IPS-NIHi7 (cell line): ENCODE data around the gene KRT3.

ENCODE experiments used
- DNase-seq: peaks from one replicate; pipeline ENCODE4 v3.0.0; 2012; ENCODE audit warnings: mixed read lengths; ENCODE audit errors: extremely low spot score

The KRT3 gene

DNA sequence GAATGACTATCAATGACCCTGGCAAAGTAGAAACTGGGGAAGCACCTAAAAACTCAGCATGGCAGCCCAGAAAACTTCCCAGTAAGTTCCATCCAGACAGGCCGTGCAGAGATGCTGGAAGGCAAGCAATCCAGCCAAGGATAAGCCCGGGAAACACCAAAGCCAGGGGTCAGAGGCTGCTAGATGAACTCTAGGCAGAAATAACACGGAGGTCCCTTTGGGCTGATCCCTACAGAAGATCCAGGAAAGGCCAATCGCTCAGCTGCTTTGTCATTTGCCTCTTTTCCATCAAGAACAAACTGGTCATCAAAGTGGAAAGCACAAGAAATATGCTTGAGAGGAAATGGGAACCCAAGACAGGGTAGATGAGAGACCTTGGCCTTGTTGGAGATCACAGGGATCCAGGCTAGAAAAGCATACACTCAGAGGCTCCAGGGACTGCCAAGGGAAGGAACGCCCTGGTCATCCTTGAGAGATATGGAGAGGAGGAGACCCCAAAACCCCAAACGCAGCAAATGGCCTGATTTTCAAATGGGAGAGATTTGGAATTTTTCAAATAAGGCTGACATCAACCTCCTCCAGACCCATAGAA lies 31.7 kb upstream of the KRT3 start:
- DNase-seq, result no peak

DNA sequence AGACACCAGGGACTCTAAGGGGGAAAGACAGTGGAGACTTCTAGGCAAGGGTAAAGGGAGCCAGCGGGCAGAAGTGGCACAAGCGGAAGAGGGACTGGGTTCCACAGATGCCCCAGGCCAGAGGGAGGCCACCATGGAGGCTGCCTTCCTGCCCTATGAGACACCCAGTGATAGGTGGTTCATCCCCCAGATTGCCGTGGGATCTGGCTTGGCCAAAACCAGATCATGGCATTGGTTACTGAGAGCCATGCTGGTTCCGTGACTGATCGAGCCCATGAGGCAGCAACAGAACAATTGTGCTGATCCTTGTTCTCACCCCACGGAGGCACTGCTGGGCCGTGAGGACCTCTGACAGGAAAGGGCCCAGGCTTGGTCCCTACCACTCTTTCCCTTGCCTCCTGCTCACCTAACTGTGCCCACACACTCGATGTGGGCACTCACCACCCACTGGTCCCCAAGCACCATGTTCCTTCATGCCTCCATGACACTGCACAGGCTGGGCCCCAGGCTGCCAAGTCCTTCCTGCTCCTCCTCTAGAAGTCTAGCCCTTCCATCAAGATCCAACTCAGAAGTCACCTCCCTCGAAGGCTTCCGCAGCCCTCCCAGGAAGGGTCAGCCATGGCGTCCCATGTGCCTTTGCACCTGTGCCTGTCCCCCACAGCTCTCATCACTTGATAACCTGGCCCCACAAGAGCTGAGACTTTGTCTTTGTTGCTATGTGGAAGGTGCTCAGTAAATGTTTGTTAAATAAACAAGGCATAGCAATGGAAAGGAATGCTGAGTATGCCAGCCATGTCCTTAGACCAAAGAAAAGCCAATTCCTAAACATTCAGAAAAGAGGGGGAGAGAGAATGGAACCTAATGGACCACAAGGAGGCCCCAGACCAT lies 30.9 kb upstream of the KRT3 start:
- DNase-seq, result no peak

DNA sequence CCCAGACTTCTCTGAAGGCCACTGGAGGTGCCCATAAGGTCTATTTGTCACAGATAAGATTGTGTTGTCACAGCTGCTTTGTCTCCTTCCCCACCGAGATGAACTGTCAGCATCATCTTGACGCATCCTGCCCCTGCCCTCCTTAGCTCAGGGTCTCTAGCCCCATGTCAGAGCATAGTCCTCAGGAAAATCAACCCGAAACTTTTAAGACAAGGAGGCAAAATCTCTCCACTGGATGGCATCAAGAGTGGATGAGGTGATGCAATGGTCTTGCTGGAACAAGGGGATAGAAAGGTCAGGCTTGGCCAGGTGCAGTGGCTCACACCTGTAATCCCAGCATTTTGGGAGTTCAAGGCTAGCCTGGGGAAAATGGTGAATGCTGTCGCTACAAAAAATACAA lies 30.0 kb upstream of the KRT3 start:
- no peak for DNase-seq

DNA sequence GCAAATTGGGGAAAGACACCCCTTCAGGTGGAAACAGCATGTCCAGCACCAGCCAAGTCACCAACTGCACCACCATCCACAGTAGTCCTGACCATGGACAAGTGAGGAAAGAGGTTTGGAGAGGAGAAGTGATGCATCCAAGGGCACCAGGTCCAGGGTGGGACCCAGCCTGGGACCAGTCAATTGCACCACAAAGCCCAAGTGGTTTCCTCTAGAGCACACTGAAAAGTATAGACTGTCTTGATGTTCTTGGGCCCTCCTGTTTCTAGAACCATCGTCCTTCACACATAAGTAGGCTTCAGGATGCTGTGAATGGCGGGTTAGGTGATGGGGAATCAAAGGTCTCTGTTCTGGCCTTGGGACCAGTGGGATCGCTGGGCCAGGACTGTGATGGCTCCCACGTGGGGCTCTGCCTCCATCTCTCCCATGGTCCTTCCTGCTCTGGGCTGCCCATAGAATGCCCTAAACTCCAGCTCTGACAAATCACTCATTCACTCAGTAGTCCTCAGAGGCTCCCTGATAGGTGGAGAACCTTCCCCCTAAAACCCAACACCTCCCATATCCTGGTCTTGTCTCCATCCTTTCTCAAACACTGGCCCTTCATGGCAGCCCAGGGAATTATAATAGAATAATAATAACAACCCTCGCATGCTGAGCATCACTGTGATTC lies 29.0 kb upstream of the KRT3 start:
- DNase-seq, result no peak

DNA sequence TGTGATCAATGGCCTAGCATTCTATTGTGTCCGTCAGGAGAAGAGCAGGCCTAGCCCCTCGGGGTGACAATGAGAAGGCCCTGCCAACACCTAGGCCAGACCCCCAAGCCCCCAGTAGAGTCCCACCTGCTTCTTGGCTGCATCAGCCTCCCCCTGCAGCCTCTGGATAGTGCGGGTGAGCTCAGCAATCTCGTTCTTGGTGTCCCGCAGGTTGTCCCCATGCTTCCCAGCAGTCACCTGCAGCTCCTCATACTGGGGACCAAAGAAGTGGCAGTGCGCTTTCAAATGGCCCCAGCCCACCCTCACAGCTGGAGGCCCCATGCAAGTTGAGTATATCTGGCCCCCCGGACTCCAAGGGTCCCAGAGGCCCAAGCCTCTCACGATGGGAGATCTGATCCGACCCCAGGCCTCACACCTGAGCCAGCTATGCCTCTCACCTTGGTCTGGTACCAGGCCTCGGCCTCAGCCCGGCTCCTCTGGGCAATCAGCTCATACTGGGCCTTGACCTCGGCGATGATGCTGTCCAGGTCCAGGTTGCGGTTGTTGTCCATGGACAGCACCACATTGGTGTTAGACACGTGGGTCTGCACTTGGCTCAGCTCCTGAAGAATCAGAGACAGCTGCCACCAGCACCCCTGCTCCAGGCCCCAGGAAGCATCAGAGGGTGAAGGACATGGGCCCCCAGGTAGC lies 28.0 kb upstream of the KRT3 start:
- no peak for DNase-seq

DNA sequence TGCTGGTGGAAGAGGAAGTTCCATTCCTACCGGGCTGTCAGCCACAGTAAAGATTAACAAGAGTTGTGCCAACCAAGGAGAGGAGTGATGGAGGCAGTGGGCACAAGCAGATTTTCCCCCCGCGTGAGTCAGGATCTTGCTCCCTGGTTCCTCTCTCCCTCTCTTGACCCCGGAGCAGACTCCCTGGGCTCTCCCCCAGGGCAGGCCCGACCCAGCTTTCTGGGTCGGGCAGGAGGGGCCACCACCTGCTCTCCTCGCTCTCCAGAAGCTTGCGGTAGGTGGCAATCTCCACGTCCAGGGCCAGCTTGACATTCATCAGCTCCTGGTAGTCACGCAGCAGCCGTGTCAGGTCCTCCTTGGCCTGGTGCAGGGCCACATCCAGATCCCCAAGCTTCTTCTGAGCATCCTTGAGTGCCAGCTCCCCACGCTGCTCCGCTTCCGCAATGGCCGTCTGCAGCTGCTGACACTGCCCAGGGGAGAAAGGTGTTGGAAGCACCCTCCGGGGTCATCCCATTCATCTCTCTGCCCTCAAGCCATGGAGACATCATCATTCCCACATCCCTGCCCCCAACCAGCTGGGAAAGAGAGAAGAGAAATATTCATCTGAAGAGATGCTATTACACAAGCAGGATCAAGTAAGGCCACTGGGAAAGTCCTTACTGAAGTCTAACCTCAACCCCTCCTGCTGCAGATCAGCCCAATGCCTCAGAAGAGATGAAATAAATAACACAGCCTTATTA lies 27.0 kb upstream of the KRT3 start:
- no peak for DNase-seq

DNA sequence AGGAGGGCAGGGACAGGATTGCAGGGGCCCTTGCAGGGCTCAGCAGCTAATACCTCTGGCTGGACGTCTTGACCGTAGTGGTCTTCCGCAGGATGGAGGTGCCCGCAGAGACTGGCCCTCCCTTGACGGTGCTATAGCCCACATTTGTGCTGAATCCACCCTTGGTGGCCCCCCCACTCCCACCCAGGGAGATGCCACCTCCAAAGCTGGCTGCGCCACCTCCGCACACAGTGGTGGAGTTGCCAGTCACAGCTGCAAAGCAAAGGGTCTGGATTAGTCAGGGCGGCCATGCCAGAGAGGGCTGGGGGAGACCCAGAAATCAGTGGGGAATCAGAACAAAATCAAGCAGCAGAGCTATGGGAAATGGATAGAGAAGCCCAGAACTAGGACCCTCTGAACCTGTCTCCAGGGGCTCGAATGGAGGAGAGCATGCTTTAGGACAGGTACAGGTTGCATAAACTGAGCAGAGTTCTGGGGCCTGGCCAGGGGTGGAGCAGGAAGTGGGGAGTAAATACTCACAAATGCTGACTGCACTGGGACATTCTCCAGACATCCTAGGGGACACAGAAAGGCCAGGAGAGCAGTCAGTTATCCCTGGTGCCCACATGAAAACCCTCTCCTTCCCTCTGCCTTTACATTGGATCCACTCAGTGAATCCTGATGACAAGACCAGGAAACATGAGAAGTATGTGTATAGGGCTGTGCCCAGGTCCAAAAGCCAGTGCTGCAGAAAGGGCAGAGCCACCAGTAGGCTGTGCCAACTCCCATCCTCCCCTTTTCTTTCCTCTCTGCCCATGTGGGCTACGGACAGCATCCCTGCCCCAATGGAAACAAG lies 26.1 kb upstream of the KRT3 start:
- no peak for DNase-seq

DNA sequence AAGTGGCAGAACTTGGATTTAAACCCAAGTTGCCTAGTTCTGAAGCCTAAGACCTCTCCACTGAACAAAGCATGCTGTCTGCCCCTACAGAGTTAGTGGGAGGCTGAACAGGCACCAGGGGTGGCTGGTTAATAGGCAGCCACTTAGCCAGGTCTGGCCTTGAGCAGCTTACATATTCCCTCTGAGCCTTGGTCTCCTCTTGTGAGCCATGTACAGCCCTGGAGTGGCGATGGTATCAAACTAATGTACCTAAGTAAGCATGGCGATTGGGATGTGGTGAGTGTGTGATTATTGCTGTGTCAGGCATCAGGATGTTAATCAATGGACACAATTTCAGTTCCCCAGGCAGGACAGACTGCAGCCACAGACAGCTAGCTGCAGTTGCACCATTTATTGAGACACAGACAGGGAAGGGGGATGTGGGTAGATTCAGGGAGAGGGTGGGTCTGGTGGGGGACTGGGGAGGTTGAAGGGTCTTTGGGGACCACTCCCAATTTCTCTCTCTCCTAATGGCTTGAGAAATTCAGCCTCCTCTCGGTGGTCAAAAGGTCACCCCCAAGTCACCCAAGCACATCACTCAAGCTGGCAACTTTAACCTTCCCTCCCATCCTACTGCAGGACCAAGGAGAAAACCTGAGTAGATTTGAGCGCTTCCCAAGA lies 25.3 kb upstream of the KRT3 start:
- no peak for DNase-seq

DNA sequence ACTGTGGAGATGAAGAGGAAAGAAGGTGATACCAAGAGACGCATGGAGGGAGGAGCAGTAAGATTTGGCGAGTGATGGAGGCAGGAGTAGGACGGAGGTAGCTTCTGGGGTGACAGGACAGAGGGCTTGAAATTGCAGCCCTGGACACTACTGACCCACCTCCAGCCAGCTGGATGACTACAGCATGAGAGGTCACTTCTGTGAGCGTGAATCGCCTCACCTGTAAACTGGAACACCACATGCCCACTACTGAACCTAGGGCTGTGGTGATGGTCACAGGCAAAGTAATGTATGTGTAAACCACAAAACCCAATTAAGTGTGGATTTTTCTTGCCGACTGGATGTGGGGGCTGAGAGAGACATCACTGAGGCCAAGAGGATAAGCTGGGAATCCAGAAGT lies 24.6 kb upstream of the KRT3 start:
- no peak for DNase-seq

DNA sequence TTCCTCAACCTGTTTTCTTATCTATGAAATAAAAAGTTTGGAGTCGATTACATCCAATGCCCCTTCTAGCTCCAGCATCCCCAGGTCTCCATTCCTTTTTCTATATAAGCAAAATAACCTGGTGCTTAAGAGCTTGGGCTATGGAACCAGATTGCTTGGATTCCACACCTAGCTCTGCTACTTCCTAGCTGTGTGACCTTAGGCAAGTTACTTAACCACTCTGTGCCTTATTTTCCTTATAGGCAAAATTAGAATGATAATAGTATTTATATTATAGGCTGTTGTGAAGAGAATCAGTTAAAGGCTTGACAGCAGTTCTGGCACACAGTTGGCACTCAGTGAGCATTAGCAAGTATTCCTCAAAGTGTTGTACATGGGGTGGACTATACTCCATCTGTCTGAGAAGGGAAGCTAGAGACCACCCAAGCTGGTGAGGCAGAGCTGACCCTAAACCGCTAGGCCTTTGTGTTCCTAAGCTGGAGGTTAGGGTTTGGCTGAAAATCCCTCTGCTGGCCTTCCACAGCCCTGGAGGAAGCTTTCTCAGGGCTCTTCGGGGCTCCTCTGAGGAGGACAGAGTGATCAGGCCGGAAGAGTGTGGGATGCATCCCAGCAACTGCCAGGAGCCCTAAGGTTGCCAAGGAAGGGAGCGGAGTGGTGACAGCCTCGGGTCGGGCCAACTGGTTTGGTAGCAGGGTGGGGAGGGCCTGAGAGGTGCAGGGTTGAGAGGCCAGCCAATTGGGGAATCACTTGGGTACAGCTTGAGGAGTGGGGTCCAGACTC lies 24.0 kb upstream of the KRT3 start:
- DNase-seq, result no peak

DNA sequence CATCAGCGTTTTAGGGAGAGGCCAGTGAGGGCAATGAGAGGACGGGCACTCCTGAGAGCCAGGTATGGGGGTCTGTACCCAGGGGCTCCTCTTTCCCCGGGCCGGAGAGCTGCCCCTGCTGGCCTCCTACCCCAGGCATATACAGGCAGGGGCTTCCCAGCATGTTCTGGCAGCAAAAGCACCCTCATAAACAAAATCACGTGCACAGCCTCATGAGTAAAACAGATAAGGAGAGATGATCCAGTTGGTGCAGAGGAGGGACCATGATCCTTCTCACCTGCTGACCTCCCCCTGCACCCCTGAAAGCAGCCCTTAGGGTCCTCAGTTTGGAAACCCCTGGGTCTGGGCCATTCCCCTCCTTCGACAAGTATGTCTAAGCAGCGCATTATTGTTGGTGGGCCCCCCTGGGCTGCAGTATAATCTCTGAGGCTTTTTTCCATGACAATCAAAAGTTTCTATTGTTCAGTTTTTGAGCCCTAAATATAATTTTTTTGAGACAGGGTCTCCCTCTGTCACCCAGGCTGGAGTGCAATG lies 23.0 kb upstream of the KRT3 start:
- no peak for DNase-seq

DNA sequence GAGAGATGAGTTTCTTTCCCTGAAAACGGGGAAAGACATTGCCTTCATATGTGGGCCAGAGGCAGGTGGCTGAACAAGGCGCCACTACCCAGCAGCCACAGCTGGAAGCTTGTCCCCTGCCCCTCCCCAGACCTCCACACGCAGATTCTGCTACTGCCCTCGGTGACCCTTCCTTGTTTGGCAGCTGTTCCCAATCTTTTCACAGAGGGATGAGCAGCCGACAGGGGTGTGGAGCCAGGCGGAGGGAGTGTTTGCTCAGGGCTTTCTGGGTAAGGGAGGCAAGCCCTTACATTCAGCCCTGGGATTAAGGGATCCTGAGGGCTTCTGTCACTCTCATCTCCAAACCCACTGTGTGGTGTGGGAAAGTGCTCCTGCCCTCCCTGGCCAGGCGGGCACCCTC lies 22.5 kb upstream of the KRT3 start:
- DNase-seq, result no peak

DNA sequence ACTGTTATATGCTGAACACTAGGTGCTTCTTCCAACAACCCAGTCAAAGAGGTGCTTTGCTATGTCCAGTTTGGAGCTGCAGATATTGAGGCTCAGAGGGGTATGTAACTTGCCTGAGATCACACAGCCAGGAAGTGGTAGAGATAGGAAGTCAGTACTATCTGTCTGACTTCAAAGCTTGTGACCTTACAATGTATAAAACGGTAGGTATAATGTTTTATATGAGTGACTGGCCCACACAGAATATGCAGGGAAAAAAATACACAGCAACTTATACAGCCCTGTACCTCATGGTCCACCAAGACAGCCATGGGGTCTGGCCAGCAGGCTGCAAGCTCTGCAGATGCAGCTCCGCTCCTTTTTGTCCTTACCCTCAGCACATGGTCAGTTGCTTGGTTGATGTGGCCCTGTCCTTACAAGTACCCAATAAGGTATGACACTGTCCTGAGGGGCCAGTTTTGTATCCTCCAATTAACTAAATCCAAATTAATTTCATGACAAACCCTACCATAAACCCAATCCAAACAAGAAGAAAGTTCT lies 21.9 kb upstream of the KRT3 start:
- no peak for DNase-seq

DNA sequence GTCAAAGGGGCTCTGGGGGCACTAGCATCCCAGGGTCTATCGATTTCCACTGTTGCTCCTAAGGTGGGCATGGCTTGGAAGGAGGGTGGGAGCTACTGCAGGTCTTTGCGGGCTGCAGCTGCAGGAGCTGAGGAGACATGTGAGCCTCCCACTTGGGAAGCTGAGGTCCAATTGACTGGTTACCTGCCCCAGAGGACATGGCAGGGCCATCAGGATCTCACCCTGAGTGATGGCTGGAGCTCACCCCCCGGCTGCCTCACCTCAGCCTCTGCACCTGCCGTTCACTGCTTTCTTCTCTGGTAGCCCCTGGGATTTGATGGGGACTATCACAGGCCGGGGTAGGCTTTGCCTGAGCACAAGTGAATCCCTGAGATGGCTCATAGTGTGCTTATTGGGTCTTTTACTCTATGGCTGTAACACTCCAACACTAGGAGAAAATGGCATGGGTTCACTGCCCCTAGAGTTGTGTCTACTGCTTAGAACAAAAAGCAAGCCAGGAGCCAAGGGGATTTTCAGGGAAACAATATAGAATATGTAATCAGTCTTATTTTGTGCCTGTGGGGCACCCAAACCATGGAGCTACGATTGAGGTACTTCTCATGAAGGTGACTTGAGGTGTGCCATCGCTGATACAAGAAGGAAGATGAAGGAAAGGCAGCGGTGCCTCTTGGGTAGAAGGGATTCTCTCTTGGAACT lies 21.2 kb upstream of the KRT3 start:
- DNase-seq, result no peak

DNA sequence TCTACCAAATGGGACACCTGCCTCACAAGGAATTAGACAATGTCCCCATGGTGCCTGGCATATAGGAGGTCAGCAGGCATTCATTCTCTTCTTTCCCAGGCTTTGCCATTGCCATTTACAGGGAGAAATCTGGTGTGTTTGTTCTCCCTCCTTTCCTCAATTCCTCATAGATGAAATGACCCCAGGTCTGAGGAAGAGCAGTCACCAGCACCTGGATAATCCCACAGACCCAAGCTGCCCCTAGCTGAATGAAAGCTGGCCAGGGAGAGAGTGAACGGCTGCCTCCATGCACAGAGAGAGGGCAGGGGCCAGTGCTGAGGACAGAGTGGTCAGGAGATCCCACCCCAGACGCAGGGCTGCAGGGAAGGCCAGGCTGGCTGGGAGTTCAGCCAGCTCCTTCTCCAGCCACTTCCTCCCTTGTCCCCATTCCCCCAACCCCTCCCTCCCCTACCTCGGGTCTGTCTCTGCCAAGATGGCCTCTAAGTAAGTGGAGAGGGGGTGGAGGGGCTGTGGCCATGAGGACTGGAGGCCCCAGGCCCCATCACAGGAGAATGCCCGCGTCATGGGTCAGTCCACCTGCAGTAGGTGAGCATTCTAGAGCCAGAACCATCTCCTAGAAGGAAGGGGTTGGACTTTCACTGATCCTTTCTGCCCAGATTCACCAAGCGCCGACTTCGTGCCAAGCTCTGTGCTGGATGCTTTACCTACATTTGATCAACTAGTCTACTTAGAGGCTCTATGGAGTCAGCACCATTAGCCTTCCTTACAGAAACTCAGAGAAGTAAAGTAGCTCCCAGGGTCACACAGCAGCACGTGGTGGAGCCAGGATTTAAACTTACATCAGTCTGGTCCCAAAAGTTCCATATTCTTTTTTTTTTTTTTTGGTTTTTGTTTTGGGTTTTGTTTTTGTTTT lies 20.0 kb upstream of the KRT3 start:
- no peak for DNase-seq

DNA sequence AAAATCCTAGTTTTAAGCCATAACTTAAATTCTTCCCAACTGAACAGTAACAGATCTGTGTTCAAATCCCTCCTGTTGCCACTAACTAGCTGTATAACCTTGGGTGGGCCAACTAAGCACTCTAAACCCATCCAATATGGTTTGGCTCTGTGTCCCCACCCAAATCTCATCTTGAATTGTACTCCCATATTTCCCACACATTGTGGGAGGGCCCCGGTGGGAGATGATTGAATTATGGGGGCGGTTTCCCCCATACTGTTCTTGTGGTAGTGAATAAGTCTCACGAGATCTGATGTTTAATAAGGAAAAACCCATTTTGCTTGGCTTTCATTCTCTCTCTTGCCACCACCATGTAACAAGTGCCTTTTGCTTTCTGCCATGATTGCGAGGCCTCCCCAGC lies 19.2 kb upstream of the KRT3 start:
- DNase-seq, result no peak

DNA sequence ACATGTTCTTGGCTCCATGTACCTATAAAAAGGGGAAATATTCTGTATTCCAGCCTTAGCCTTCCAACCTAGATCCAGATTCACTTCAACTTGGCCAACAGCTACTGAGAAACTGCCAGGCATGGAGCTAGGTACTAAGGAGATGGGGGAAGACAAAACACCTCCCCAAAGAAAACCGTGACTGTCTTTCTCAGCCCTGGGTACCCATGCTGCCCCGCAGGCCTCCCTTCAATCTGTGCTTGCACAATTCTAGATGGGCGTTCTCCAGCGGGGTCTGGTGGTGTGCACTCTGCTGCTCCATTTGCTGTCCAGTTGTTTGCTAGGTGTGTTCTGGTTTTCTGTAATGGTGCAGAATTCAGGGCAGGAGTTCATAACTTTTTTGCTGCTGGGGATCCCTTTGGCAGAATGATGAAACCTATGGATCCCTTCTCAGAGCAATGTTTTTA lies 18.8 kb upstream of the KRT3 start:
- no peak for DNase-seq
